ENCODE data around the gene WNT9B.
"Not testable (repeated sequence)": the region's sequence is repeated elsewhere in the genome, so short reads cannot be mapped to it uniquely, and the experiment has no call there.

Gene WNT9B

DNA sequence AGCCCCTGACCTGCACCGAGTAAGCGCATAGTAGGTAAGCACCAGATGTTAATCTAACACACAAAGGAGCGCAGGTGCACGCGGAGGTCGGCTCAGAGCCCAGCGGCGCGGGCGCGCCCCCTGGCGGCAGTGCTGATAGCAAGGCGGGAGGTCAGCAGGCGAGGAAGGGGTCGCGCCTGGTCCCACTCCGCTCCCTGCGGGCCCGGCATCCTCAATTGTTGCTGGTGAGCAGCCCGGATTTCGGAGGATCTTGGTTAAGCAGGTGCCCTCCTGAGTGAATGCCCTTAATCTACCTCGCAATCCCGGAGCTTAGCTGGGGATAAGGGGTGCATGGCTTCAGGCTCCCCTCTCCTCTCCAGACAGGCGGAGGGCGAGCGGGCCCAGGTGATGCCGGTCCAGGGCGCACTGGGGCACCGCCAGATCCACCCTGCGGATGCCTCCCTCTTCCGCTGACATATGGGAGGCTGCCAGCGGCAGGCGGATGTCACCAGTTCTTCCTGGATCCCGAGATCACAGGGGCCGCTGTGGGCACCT, 28.9 kb upstream of the WNT9B start:
- no peak for DNase-seq

DNA sequence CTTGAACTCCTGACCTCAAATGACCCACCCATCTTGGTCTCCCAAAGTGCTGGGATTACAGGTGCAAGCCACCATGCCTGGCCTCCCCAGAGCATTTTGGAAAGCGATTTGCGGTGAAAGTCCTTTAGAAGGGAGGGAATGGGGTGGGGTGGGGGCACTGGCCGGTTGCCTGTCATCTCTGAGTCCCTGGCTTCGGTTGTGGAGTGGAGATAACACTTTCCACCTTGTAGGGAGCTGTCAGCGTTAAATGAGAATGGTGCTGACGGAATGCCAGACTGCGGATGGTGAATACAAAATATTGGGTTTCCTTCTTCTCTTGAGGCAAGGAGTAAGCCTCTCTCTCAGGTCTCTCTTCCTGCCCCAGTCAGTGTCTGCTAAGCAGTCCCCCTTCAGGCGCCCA, 27.7 kb upstream of the WNT9B start:
- DNase-seq: no peak

DNA sequence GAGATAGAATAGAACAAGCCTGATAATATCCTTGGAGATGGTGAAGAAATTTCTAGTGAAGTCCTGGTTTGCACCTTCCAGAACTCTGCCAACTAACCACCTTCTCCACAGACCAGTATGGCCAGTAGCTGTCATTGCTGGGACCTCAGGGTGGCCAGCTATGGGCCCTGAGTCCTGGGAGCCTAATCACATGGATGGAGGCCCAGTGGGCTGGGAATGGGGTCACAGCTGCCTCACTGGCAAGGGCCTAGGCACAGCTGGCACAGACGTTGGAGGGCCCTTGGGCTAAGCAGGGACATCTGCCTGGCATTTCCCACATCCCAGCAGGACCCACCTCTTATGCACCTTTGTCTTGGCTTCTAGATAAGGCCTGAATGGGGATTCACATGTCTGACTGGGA, 25.3 kb upstream of the WNT9B start:
- no peak for DNase-seq

DNA sequence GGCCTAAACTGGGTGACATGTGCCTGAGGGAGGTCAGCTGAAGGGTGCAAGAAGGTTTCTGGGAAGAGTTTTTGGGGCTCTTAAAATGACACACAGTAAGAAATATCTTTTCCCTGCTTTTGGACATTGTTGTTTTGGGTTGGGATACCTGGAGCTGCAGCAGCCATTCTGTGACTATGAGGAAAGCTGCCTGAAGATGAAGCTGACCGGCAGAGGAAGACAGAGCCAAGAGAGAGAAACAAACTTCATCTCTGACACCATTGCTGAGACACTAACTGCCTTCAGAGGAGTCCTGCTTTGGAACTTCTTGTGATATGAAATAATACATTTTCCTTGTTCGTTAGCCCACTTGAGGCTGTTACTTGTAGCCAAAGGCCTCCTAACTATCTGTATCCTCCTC, 24.1 kb upstream of the WNT9B start:
- no peak for DNase-seq

DNA sequence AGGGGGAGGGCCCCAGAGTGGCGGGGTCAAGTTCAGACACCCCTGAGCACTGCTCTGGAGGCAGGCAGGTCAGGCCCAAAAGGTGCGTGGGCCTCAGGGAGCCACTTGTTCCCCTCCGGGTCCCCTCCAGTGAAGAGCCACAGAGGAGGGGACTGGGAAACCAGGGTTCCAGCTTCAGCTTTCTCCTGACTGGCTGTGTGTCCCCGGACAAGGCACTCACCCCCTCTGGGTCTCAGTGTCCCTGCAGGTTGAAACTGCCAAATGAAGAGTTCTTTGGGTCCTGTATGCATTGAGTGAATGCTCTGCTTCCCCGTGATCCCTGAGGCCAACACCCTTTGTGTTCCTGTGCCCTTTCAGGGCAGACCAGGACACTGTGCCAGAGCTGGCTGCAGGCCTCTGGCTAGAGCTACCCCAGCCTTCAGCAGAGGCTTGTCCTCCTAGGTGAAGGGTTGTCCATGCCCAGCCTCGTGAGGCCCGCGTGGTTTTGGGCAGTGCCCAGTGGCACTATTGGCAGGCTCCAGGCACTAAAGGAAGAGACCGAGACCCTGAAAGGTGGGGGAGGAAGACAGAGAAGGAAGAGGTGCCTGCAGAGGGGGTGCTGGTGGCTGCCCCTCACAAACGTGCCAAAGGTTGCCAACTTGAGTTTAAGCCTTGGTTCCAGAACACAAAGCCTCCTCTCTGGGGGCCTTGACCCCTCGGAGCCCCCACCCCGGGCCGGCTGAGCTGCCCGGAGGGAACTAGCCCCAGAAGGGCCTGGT, 19.6 kb upstream of the WNT9B start:
- no peak for DNase-seq

DNA sequence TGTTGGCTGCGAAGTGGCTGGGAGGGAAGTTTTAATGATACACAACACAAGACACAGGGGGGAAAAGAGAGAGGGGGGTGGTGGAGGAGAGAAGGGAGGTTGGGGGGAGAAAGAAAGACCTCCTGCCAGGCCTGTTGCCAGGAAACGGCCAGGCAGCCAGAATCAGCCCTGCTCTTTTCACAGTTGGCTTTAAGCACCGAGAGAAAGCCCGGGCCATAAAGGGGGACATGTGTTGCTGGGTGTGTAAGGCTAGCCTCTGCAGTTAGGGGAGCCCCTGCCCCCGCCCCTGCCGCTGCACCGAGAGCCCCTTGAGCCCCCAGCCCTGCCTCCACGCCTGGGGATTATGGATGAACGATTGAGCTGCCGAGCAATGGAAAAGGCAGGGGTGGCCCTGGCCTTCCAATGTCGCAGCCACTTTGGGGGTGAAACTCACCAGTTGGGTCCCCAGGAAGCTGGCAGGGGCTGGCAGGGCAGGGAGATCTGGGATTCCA, 19.0 kb upstream of the WNT9B start:
- DNase-seq: no peak

DNA sequence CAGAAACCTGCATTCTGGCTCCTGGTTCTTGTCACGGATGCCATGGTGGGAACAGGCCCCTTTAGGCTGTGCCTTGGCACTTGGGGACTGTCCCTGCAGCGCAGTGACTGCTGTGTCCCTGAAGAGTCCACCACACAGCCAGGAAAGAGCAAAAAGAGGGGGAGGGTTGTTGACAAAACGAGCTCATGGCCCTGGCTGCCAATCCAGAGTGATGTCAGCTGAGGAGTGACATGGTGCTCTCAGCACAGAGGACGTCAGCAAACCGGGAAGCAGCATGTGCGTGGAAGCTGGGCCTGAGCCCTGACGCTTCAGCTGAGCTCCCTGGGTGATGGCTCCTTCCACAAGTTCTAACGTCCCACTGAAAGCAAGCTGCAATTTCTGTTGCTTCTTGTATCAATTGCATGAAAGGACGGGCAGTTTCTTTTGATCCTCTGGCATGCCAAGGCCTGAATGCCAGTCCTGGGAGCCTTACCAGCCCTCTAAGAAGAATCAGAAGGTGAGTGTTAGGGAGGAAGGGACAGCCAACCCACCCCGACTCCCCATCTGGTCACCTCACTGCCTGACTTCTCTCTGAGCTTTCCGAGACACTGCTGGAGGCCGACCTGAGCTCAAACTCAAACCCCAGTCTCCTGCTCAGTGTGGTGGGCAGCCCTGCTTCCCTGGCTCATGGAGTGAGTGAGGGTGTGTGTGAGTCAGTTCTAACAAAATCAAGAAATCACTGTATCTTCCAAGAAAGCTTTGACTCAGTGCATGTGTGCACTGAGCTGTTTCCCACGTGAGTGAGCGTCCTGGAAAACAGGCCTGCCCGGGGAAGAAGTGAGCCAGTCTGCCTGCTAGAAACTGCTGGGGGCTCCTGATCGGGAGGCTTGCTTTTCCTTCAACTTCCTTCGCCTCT, 18.2 kb upstream of the WNT9B start:
- DNase-seq: no peak

DNA sequence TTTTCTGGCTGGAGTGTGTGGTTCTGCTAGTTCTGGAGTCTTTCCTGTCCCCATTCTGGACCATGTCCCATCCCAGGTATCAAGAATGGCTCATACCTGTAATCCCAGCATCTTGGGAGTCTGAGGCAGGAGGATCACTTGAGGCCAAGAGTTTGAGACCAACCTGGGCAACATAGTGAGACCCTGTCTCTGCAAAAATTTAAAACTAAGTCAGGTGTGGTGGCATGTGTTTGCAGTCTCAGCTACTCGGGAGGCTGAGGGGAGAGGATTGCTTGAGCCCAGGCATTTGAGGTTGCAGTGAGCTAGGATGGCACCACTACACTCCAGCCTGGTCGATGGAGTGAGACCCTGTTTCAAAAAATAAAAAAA, 17.6 kb upstream of the WNT9B start:
- DNase-seq: no peak

DNA sequence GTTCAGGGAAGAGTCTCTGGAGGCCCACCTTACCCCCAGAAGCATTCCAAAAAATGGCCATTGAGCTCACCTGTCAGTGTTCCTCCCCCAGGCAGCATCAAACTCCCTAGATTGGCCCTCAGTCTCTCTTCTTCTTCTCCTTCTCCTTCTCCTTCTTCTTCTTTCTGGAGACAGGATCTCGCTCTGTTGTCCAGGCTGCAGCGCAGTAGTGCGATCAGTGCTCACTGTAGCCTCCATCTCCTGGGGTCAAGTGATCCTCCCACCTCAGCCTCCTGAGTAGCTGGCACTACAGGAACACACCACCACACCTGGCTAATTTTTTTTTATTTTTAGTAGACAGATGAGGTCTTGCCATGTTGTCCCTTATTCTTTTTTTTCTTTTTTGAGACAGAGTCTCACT, 16.5 kb upstream of the WNT9B start:
- DNase-seq: no peak

DNA sequence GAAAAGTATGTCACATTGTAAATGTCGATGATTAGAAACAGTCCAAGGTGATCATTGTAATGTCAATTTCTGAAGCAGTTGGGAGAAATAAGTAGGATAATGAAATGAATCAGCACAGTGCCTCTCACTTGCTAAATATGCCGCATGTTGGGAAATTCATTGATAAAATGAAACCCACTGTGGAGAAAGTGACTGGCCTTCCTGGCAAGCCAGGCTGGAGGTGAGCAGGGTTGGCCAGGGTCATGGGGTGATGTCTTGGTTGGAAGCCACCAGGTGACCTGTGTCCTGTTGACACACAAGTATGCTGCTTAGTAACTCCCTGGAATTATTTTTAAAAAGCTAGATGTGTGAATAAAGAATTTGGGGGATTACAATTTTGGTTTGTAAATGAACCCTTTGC, 14.9 kb upstream of the WNT9B start:
- no peak for DNase-seq

DNA sequence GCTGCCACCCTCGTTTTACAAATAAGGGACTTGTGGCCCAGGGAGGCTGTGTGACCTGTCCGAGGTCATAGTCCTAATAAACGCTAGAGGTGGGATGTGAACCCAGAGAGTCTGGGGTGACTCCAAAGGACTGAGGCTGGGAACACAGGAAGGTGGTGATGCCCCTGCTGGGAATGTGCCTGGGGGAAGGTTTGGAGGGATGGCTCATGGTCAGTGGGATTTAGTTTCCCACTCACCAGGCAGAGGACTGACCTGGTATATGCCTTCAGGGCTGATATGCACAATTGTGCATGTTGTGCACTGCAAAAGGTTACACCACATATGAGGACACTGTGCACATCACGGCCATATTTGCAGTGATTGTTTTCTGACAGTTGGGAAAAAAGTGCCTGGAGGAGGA, 13.9 kb upstream of the WNT9B start:
- DNase-seq: no peak

DNA sequence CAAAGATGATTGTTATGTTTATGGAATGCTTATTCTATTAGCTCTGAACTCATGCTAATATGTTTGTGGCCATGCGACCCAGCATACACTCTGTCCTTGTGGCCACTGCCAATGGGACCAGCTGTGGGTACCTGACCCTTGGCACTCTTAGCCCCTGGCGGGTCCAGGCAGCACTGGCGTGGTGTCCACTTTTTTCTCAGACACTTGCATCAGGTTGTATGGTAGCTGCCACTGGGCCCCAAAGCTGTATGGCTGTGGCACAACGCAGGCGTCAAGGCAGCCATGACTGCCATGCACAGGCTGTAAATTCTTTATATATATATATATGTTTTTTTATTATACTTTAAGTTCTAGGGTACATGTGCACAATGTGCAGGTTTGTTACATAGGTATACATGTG, 12.2 kb upstream of the WNT9B start:
- no peak for DNase-seq

DNA sequence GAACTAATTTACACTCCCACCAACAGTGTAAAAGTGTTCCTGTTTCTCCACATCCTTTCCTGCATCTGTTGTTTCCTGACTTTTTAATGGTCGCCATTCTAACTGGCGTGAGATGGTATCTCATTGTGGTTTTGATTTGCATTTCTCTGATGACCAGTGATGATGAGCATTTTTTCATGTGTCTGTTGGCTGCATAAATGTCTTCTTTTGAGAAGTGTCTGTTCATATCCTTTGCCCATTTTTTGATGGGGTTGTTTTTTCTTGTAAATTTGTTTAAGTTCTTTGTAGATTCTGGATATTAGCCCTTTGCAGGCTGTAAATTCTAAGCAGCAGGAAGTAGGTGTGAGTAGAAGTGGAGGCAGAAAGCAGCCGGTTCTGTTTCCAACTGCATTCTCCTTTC, 10.8 kb upstream of the WNT9B start:
- DNase-seq: not testable (repeated sequence)

DNA sequence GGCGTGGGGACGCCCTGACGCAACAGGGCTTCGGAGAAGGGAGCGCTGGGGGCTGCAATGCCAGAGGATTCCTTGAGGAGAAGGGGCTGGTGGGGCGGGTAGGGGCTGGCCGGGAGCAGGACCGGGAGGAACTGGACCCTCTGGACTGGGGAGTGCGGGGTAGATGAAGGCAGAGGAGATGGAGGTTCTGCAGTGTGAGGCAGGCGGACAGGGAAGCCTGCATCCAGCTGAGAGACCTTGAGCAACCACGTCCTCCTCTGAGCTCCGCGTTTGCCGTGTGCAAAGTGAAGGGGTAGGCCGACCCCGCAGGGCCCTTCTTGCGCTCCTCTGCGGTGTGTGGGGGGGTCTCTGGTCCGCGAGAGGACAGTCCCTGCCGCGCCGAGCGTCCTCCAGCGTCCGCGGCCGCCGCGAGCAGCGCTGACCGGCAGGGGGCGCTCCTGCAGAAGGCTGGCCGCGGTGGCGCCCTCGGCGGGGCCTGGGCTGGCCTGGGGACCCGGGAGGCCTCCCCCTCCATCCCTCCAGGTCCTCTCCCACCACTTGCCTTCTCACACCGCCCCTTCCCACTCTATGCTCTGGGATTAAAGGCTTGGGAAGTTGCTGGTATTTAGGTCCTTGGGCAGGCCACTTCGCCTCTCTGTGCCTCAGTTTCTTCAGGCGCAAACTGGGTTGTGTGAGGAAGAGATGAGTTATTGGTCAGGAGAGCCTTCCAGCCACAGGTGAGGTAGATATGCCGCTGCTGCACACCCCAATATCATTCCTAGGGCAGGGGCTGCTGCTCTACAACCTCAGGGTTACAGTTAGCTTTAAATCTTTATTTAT, 9.6 kb upstream of the WNT9B start:
- no peak for DNase-seq

DNA sequence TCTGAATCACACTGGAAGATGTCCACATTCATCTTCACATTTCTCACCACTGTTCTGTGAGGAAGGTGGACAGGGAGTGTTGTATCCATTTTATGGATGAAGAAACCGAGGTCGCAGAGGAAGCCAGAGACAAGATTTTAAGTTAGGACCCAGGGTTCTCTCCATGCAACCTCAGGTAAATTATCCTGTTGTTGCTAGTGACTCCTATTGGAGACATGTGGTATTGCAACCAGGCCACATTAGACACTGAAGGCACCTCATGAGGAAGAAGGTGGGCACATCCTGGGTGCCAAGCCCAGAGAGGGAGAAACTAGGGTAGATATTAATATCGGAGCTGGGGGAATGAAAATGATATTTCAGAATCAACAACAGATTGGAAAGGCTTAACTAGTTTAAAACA, 8.5 kb upstream of the WNT9B start:
- DNase-seq: no peak

DNA sequence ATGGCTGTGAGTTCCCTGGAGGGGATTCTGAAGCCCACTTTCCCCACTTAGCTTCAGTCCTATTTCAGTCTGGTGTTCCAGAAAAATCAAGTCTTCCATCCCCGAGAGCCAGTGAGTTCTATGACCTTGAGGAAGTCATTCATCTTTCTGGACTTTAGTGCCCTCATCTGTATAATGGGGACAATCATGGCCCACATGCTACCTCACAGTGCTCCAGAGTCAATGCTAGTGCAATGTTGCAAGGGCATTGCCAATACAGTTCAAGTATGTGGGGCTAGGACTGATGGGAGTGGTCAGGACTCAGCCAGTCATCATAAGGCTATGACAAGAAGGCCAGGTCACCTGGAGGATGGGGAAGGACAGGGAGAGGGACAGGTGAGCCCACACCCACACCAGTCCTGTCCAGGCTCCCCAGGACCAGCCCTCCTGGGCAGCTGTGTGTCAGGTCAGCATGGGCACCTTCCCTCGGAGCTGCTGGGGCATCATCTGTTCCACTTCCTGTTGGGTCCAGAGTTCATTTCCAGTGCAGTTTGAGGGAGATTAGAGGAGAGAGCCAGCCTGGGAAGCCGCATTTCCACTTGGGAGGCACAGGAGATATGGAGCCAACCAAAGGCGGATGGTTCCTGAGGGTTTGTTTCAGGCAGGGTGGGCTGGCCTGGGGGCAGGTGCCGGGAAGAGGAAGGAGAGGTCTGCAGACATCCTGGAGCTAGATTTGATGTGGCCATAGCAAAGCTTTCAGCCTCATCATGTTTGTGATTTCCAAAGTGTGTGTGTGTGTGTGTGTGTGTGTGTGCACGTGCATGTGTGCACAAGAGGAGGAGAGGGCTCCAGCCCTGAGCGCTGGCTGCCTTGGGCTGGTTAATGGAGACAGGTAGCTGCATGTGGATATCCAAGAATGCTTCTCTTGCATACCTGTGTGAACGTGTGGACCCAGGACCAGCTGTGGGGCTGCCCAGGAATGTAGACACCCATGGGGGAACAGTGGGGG, 3.9 kb upstream of the WNT9B start:
- DNase-seq: no peak

DNA sequence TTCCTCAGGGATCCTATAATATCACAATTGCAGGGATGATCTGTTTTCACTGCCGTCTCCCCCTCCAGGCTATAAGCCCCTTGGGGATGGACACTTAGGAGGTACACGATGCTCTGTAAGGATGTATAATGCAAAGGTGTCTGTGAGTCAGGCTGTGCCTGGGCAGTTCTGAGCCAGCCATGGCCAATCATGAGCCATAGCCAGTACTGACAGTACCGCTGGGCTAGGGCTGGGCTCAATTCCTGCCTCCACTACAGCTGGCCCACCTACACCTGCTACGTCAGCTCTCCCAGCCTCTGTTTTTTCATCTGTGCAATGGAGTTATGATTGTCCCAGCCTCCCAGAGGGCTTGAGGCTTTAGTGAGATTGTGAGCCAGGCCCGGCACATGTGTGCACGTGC, 2.8 kb upstream of the WNT9B start:
- DNase-seq: no peak

DNA sequence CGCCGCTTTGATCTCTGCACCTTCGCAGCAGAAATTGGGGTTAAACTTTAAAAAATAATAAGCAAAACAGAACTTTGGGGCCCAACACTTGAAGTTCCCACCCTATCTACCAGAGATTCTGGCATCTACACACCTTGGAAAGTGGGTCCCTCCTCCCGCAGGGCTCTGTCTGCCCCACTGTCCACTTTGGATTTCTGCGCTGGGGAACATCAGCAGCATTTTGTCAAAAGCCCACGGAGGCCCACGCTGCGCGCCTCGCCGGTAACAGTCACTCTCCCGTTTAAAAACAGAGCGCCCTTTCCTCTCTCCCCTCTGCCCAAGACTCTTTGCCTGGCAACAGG, 725 bp upstream of the WNT9B start:
- no peak for DNase-seq

DNA sequence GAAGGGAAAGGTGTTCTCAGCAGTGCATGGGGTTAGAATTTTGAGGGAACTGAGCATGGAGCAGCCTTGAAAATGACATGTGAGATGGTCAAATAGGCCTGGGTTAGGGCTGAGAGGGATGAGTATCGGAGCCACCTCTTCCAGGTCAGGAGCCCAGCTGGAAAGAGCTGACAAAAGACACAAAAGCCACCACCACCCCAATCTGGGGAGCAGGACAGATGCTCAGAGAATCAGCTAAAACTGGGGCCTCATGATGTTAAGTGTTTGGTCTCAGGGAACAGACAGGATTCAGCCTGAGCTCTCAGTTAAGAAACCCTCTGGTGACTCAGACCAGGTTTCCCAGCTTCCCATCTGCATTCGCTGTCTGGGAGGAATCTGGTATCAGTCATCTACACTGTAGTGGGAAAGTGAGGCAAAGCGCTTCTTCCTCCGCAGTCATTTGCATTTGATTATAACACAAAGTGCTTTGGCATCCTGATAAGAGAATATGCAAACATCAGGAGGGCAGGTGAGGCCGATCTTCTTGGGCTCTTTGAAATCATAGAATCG, 2.6 kb downstream of the WNT9B start:
- DNase-seq: no peak

DNA sequence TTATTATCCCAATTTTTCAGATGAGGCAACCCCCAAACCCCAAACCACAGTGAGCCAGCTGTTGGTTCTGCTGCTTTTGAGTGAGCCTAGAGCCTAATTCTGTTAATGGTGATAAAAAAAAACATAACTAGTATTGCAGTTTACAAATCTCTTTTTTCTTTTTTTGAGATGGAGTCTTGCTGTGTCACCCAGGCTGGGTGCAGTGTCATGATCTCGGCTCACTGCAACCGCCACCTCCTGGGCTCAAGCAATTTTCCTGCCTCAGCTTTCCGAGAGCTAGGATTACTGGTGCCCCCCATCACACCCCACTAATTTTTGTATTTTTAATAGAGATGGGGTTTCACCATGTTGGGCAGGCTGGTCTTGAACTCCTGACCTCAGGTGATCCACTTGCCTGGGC, 3.1 kb downstream of the WNT9B start:
- no peak for DNase-seq

DNA sequence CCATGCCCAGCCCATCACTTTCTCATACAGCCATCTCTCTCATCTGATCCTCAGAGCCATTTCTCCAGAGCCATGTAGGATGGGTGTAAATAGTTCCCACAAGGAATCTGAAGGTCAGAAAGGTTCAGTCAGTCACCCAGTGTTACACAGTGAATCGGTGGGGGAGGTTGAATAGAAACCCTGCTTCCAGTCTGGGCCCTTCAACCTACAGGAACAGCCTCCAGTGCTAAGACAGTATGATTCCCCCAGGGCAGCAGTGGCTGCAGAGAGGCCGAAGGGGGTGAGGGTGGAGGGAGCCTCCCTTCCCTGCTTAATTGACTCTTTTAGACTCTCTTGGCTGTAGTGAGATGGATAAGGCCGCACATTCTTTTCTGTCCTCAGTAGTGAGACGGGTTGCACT, 3.6 kb downstream of the WNT9B start:
- DNase-seq: no peak

DNA sequence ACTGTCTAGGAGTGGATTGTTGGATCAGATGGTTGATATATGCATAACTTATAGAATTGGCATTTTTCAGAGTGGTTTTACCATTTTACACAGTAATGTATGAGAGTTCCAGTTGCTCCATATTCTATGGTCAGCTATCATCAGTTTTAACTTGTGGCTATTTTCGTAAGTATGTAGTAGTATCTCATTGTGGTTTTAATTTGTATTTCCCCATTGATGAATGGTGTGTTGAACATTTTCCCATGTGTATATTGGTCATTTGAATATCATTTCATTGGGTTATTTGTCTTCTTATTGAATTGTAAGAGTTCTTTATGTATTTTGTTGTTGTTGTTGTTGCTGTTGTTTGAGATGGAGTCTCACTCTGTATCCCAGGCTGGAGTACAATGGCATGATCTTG, 6.2 kb downstream of the WNT9B start:
- no peak for DNase-seq
